H9 (cell line): ENCODE results near the gene CAV3. TPM values are rescaled to one million over a fixed set of nuclear protein-coding genes. Genes with fewer than 3 reads are reported as not detected.

Experiments used
- DNase-seq: peaks from one replicate; pipeline ENCODE4 v3.0.0-alpha.2; 2017
- H2AFZ ChIP-seq: one replicate; pipeline ENCODE4 v1.6.1; 2013; ENCODE audit warnings: mild to moderate bottlenecking, low read length, control low read depth, moderate library complexity
- H2AK5ac ChIP-seq: 2 replicates; pipeline ENCODE4 v1.6.1; 2013; ENCODE audit warnings: low read length, control low read depth, mixed read lengths; ENCODE audit not compliant: insufficient read length
- H2BK120ac ChIP-seq: one replicate; pipeline ENCODE4 v1.6.1; 2013; ENCODE audit warnings: low read depth, mild to moderate bottlenecking, low read length, control low read depth, inconsistent platforms; ENCODE audit not compliant: poor library complexity, severe bottlenecking
- H2BK12ac ChIP-seq: 2 replicates; pipeline ENCODE4 v1.6.1; 2013; ENCODE audit warnings: low read length, control low read depth, mixed read lengths, low read depth; ENCODE audit not compliant: insufficient read length
- H2BK15ac ChIP-seq: 2 replicates; pipeline ENCODE4 v1.6.1; 2013; ENCODE audit warnings: low read depth, low read length, control low read depth
- H2BK20ac ChIP-seq: one replicate; pipeline ENCODE4 v1.6.1; 2013; ENCODE audit warnings: low read depth, mild to moderate bottlenecking, low read length, control low read depth, inconsistent platforms; ENCODE audit not compliant: poor library complexity, severe bottlenecking
- H2BK5ac ChIP-seq: 2 replicates; pipeline ENCODE4 v1.6.1; 2013; ENCODE audit warnings: low read length, control low read depth, mixed read lengths; ENCODE audit not compliant: insufficient read length
- H3K14ac ChIP-seq: 2 replicates; pipeline ENCODE4 v1.6.1; 2013; ENCODE audit warnings: low read length, control low read depth; ENCODE audit not compliant: insufficient read depth
- H3K18ac ChIP-seq: 2 replicates; pipeline ENCODE4 v1.6.1; 2013; ENCODE audit warnings: low read depth, mild to moderate bottlenecking, mixed read lengths, low read length, control low read depth; ENCODE audit not compliant: insufficient read length
- H3K23ac ChIP-seq: 2 replicates; pipeline ENCODE4 v1.6.1; 2013; ENCODE audit warnings: low read length, control low read depth, mixed read lengths, low read depth; ENCODE audit not compliant: insufficient read length
- H3K23me2 ChIP-seq: 2 replicates; pipeline ENCODE4 v1.6.1; 2013; ENCODE audit warnings: low read depth, mild to moderate bottlenecking, mixed read lengths, low read length, control low read depth; ENCODE audit not compliant: insufficient read length, poor library complexity, severe bottlenecking
- H3K27ac ChIP-seq: 2 replicates; pipeline ENCODE4 v1.5.1; 2013; ENCODE audit warnings: low read length, control low read depth, mixed read lengths, low read depth; ENCODE audit not compliant: insufficient read length
- H3K27me3 ChIP-seq: 2 replicates; pipeline ENCODE4 v1.6.1; 2013; ENCODE audit warnings: low read length, control low read depth, inconsistent platforms; ENCODE audit not compliant: insufficient read depth
- H3K4ac ChIP-seq: 2 replicates; pipeline ENCODE4 v1.6.1; 2013; ENCODE audit warnings: low read depth, mild to moderate bottlenecking, control low read depth, inconsistent platforms, low read length, moderate library complexity
- H3K4me1 ChIP-seq: 2 replicates; pipeline ENCODE4 v1.6.1; 2013; ENCODE audit warnings: low read length, control low read depth, inconsistent platforms; ENCODE audit not compliant: insufficient read depth
- H3K4me2 ChIP-seq: 2 replicates; pipeline ENCODE4 v1.6.1; 2013; ENCODE audit warnings: low read length, control low read depth, mixed read lengths; ENCODE audit not compliant: insufficient read length, insufficient read depth
- H3K56ac ChIP-seq: 2 replicates; pipeline ENCODE4 v1.6.1; 2013; ENCODE audit warnings: low read depth, mild to moderate bottlenecking, mixed read lengths, low read length, control low read depth; ENCODE audit not compliant: insufficient read length
- H3K79me1 ChIP-seq: 2 replicates; pipeline ENCODE4 v1.6.1; 2013; ENCODE audit warnings: low read depth, mild to moderate bottlenecking, moderate library complexity, low read length, control low read depth, inconsistent platforms; ENCODE audit not compliant: insufficient read depth, poor library complexity, severe bottlenecking
- H3K79me2 ChIP-seq: 2 replicates; pipeline ENCODE4 v1.6.1; 2013; ENCODE audit warnings: low read length, control low read depth, inconsistent platforms; ENCODE audit not compliant: insufficient read depth
- H3K9ac ChIP-seq: 2 replicates; pipeline ENCODE4 v1.6.1; 2013; ENCODE audit warnings: low read length, control low read depth, mixed read lengths; ENCODE audit not compliant: insufficient read length; ENCODE audit errors: extremely low read depth
- H3K9me3 ChIP-seq: one replicate; pipeline ENCODE4 v1.6.1; 2013; ENCODE audit warnings: low read depth, low read length, inconsistent platforms; ENCODE audit not compliant: control insufficient read depth
- H3T11ph ChIP-seq: one replicate; pipeline ENCODE4 v1.6.1; 2013; ENCODE audit warnings: mild to moderate bottlenecking, low read length, control low read depth, inconsistent platforms
- H4K20me1 ChIP-seq: one replicate; pipeline ENCODE4 v1.6.1; 2013; ENCODE audit not compliant: control insufficient read depth, insufficient read length, insufficient read depth
- H4K5ac ChIP-seq: 2 replicates; pipeline ENCODE4 v1.6.1; 2013; ENCODE audit warnings: low read depth, mild to moderate bottlenecking, mixed read lengths, low read length, control low read depth; ENCODE audit not compliant: insufficient read length
- H4K8ac ChIP-seq: replicated peaks from 2 replicates; pipeline ENCODE4 v1.6.1; 2013; ENCODE audit warnings: low read length, control low read depth, mixed read lengths, low read depth; ENCODE audit not compliant: insufficient read length
- H4K91ac ChIP-seq: 2 replicates; pipeline ENCODE4 v1.6.1; 2013; ENCODE audit warnings: low read depth, mild to moderate bottlenecking, moderate library complexity, mixed read lengths, low read length, control low read depth; ENCODE audit not compliant: insufficient read length
- H3K27ac Mint-ChIP-seq, 3 experiments: 2 replicates in 2 of 3; 3 replicates in 1 of 3; pipeline ENCODE4 v1.8.0; 2020 to 2021; ENCODE audit warnings: mixed read lengths in 3 of 3, mild to moderate bottlenecking in 1 of 3, moderate library complexity in 1 of 3
- H3K27me3 Mint-ChIP-seq: 2 replicates; pipeline ENCODE4 v1.8.0; 2021; ENCODE audit warnings: low read depth, mild to moderate bottlenecking, moderate library complexity, mixed read lengths
- H3K36me3 Mint-ChIP-seq, 3 experiments: 2 replicates in 2 of 3; 3 replicates in 1 of 3; pipeline ENCODE4 v1.8.0; 2020 to 2021; ENCODE audit warnings: low read depth in 3 of 3, mixed read lengths in 3 of 3; ENCODE audit not compliant: insufficient read depth in 1 of 3
- H3K4me1 Mint-ChIP-seq, 2 experiments: 2 replicates each; pipeline ENCODE4 v1.8.0; 2020; ENCODE audit warnings: mixed read lengths in 2 of 2
- H3K4me3 Mint-ChIP-seq, 2 experiments: 2 replicates in 1 of 2; 3 replicates in 1 of 2; pipeline ENCODE4 v1.8.0; 2020 to 2021; ENCODE audit warnings: mild to moderate bottlenecking in 2 of 2, mixed read lengths in 2 of 2, moderate library complexity in 1 of 2
- H3K9me3 Mint-ChIP-seq, 2 experiments: 2 replicates in 1 of 2; 3 replicates in 1 of 2; pipeline ENCODE4 v1.8.0; 2020; ENCODE audit warnings: mild to moderate bottlenecking in 2 of 2, mixed read lengths in 2 of 2, moderate library complexity in 1 of 2
- WGBS: extraction: QIAGEN DNeasy Blood & Tissue Kit; methylation state at CpG from one replicate; pipeline ENCODE4 v1.1.7; 2013; ENCODE audit warnings: missing lambda C conversion rate, low lambda C conversion rate, mixed read lengths; ENCODE audit not compliant: insufficient read length; ENCODE audit errors: extremely low coverage; 5-methylcytosine and 5-hydroxymethylcytosine counted together
- total RNA-seq: library from RNA; stranded (reverse); gene quantifications from 2 replicates; pipeline ENCODE4 v1.2.1, GENCODE V29; 2021
- TF ChIP-seq, protein P1 (sequence below): fragments of 200-600 bp; sonication (generic); conservative IDR thresholded peaks from 3 replicates; pipeline ENCODE4 v1.8.0; 2021; ENCODE audit warnings: antibody characterized with exemption, mild to moderate bottlenecking

The CAV3 gene
- total RNA-seq, 1 experiment from 2014 or later = not detected

DNA sequence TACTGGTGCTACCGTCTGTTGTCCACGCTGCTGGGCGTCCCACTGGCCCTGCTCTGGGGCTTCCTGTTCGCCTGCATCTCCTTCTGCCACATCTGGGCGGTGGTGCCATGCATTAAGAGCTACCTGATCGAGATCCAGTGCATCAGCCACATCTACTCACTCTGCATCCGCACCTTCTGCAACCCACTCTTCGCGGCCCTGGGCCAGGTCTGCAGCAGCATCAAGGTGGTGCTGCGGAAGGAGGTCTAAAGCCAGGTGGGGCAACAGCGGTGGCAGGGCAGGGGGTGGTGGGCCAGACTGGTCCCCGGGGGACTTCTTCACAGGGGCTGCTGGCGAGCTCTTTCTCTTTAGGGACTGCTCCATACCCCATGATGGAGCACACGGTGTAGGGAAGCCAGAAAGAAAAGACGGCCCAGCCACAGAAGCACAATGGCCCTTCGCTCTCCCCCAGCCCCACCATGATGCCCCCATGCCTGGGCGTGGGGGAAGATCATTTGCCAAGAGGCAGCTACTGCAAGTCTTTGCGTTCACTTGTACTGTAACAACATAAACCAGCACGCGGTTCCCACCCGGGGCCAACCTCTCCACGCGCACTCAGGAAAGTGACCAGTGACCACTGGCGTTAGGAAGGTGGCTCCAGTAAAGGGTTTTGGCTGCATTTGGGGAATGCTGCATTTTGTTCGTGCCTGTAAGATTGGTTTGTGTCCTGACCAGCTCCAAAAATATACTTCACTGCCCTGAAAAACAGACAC is 12.2 kb downstream of the CAV3 start:
- no peaks in the 10 kb centered on the region for H4K20me1 ChIP-seq
- H3K56ac ChIP-seq = no peak overlapping the region
- H3K18ac ChIP-seq = no peak overlapping the region
- no peak overlapping the region for H3K4ac ChIP-seq
- H3K27ac ChIP-seq = no peak overlapping the region
- no peaks in the 10 kb centered on the region for H3K79me2 ChIP-seq
- H2BK5ac ChIP-seq = no peak overlapping the region
- TF ChIP-seq, protein P1, sequence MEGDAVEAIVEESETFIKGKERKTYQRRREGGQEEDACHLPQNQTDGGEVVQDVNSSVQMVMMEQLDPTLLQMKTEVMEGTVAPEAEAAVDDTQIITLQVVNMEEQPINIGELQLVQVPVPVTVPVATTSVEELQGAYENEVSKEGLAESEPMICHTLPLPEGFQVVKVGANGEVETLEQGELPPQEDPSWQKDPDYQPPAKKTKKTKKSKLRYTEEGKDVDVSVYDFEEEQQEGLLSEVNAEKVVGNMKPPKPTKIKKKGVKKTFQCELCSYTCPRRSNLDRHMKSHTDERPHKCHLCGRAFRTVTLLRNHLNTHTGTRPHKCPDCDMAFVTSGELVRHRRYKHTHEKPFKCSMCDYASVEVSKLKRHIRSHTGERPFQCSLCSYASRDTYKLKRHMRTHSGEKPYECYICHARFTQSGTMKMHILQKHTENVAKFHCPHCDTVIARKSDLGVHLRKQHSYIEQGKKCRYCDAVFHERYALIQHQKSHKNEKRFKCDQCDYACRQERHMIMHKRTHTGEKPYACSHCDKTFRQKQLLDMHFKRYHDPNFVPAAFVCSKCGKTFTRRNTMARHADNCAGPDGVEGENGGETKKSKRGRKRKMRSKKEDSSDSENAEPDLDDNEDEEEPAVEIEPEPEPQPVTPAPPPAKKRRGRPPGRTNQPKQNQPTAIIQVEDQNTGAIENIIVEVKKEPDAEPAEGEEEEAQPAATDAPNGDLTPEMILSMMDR = no peak
- Mint-ChIP-seq H3K4me1 (peaks cover 33 to 34% of the 10 kb centered on the region in 2 experiments), H3K36me3 (no peaks in the 10 kb centered on the region), H3K9me3 (no peaks in the 10 kb centered on the region), H3K4me3 (no peak overlapping the region), H3K27ac (no peak overlapping the region), H3K27me3 (peaks cover 24% of the 10 kb centered on the region)
- no peak overlapping the region for H4K5ac ChIP-seq
- H3K79me1 ChIP-seq = no peaks in the 10 kb centered on the region
- no peak overlapping the region for H2BK20ac ChIP-seq
- no peak overlapping the region for H4K91ac ChIP-seq
- H3K9ac ChIP-seq = no peak overlapping the region
- no peaks in the 10 kb centered on the region for H3K9me3 ChIP-seq
- no peak overlapping the region for H2AFZ ChIP-seq
- H3K23ac ChIP-seq = no peak overlapping the region
- H3K27me3 ChIP-seq = no peaks in the 10 kb centered on the region
- DNase-seq = no peak
- no peak overlapping the region for H4K8ac ChIP-seq
- H3T11ph ChIP-seq = no peak overlapping the region
- no peak overlapping the region for H2BK12ac ChIP-seq
- H2AK5ac ChIP-seq = no peak overlapping the region
- no peak overlapping the region for H2BK120ac ChIP-seq
- H2BK15ac ChIP-seq = no peak overlapping the region
- no peak overlapping the region for H3K4me2 ChIP-seq
- H3K4me1 ChIP-seq = peaks cover 11% of the 10 kb centered on the region; the same call in 1 of the 2 replicates
- no CpG with 5 or more reads among the region's 25 CpGs for WGBS
- no peak overlapping the region; the same call in 1 of the 2 replicates for H3K14ac ChIP-seq
- peaks cover 3% of the 10 kb centered on the region for H3K23me2 ChIP-seq
